Esophagus squamous epithelium (tissue), 4 donors: Measurements from ENCODE around the gene CCDC88C.

ENCODE experiments used
- CTCF ChIP-seq, 6 experiments: fragments of 450-650 bp in 4 of 6; fragments of 200-600 bp in 2 of 6; sonication (generic) in 2 of 6; IDR thresholded peaks; one replicate each; pipeline ENCODE4 v1.5.1; 2016 to 2019; ENCODE audit warnings: antibody characterized with exemption in 6 of 6, mild to moderate bottlenecking in 4 of 6, moderate library complexity in 4 of 6
- POLR2A ChIP-seq, 4 donors: fragments of 450-650 bp; IDR thresholded peaks; one replicate each; pipeline ENCODE4 v1.6.1; 2017; ENCODE audit warnings: antibody characterized with exemption in 4 of 4, mild to moderate bottlenecking in 4 of 4, moderate library complexity in 3 of 4

DNA sequence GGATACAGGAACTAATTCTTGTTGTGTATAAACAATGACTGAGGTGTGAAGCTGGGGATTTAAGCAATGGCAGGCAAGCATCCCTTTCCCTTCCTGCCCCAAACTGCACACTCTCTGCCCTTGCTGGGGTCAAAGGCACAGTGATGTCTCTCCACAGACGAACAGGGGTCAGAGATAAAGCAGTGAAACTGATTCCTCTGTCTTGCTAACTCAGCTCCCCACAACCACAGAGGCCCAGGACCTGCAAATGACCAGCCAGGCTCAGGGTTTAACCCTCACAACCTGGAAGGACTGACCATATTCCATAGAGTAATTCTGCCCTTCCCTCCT lies 67.2 kb downstream of the CCDC88C start:
- TF ChIP-seq CTCF (IDR thresholded peaks at IDR 0.05) (no peak), POLR2A (IDR thresholded peaks at IDR 0.05) (no peak)
